HCT116 (cell line): ENCODE measurements around the gene GCN1. TPM values are rescaled to one million over a fixed set of nuclear protein-coding genes. Genes with fewer than 3 reads are reported as not detected.
"Not testable (repeated sequence)": the region's sequence is repeated elsewhere in the genome, so short reads cannot be mapped to it uniquely, and the experiment has no call there.

Source experiments
- ATAC-seq: fragments of 200-7000 bp; cut with Tn5 transposase; 2 replicates; pipeline ENCODE4 v1.9.1; 2020; ENCODE audit warnings: mild to moderate bottlenecking, moderate library complexity
- BruUV-seq: library from RNA; stranded (reverse); fragments of 400-500 nt; replicated peaks from 2 replicates; lab custom pipeline; 2021; lab: Mats Ljungman, UMichigan
- CTCF ChIA-PET: fragments of 300-600 bp; sonication (Branson Sonifier 250); formaldehyde crosslinking; loops from one replicate; lab custom pipeline; 2021; ENCODE audit warnings: antibody characterized with exemption; lab: Charles Lee
- POLR2A ChIA-PET: fragments of 300-600, 350-600 bp; sonication (Branson Sonifier 250); formaldehyde crosslinking; loops from one replicate; lab custom pipeline; 2021; ENCODE audit warnings: antibody characterized with exemption; lab: Charles Lee
- RAD21 ChIA-PET, 2 experiments: fragments of 300-600 bp; sonication (Branson Sonifier 250); formaldehyde crosslinking; loops; one replicate each; lab custom pipeline; 2023; ENCODE audit warnings: low total read pairs in 2 of 2; ENCODE audit not compliant: uncharacterized antibody in 2 of 2, unreplicated experiment in 2 of 2, low non-redundant PET in 1 of 2; lab: Charles Lee
- DNase-seq: peaks from one replicate; pipeline ENCODE4 v3.0.0-alpha.2; 2010; ENCODE audit warnings: low read depth, low spot score
- H2AFZ ChIP-seq: fragments of 200-600 bp; shearing (Covaris generic), sonication (generic); 2 replicates; pipeline ENCODE4 v1.6.1; 2017; ENCODE audit warnings: low read depth, mixed run types, mixed read lengths, antibody characterized with exemption, low read length; ENCODE audit not compliant: poor library complexity, severe bottlenecking
- H3K27ac ChIP-seq: 2 replicates; pipeline ENCODE4 v1.5.1; 2012; ENCODE audit warnings: low read depth, low read length
- H3K27me3 ChIP-seq: fragments of 200-600 bp; sonication (generic); 2 replicates; pipeline ENCODE4 v1.6.1; 2016; ENCODE audit warnings: mixed run types, low read length, mixed read lengths; ENCODE audit not compliant: insufficient read depth
- H3K36me3 ChIP-seq, 2 experiments: fragments of 200-500 bp in 1 of 2; fragments of 200-600 bp in 1 of 2; sonication (Bioruptor generic) in 1 of 2; sonication (generic) in 1 of 2; 2 replicates each; pipeline versions ENCODE4 v1.5.1 to v1.6.1; 2014 to 2016; ENCODE audit warnings: low read length in 2 of 2, inconsistent platforms in 1 of 2, mixed read lengths in 1 of 2, mixed run types in 1 of 2; ENCODE audit not compliant: insufficient read depth in 2 of 2, control insufficient read depth in 1 of 2
- H3K4me1 ChIP-seq, 2 experiments: fragments of 200-600 bp in 1 of 2; sonication (generic) in 1 of 2; 2 replicates each; pipeline versions ENCODE4 v1.5.1 to v1.6.1; 2012 to 2017; ENCODE audit warnings: low read length in 2 of 2, inconsistent platforms in 1 of 2, mild to moderate bottlenecking in 1 of 2, mixed read lengths in 1 of 2, mixed run types in 1 of 2, moderate library complexity in 1 of 2; ENCODE audit not compliant: insufficient read depth in 2 of 2, control insufficient read depth in 1 of 2
- H3K4me2 ChIP-seq: fragments of 200-600 bp; sonication (generic); 2 replicates; pipeline ENCODE4 v1.6.1; 2017; ENCODE audit warnings: mixed run types, low read length, mixed read lengths
- H3K4me3 ChIP-seq, 2 experiments: fragments of 200-600 bp in 1 of 2; sonication (generic) in 1 of 2; replicated peaks in 1 of 2; 2 replicates each; pipeline ENCODE4 v1.5.1; 2011 to 2016; ENCODE audit warnings: low read length in 2 of 2, control low read depth in 1 of 2, low read depth in 1 of 2, mild to moderate bottlenecking in 1 of 2, mixed read lengths in 1 of 2, mixed run types in 1 of 2
- H3K79me2 ChIP-seq: fragments of 200-600 bp; sonication (generic); 2 replicates; pipeline ENCODE4 v1.6.1; 2017; ENCODE audit warnings: mild to moderate bottlenecking, mixed run types, low read length, moderate library complexity, mixed read lengths; ENCODE audit not compliant: insufficient read depth
- H3K9ac ChIP-seq: fragments of 200-600 bp; sonication (generic); 2 replicates; pipeline ENCODE4 v1.6.1; 2016; ENCODE audit warnings: low read length, mixed read lengths
- H3K9me2 ChIP-seq: fragments of 200-600 bp; sonication (generic), shearing (Covaris generic); 2 replicates; pipeline ENCODE4 v1.6.1; 2017; ENCODE audit warnings: mixed run types, mild to moderate bottlenecking, moderate library complexity; ENCODE audit not compliant: insufficient read depth
- H3K9me3 ChIP-seq, 2 experiments: fragments of 200-500 bp in 1 of 2; fragments of 200-600 bp in 1 of 2; sonication (Bioruptor generic) in 1 of 2; sonication (generic) in 1 of 2; 2 replicates each; pipeline ENCODE4 v1.6.1; 2014 to 2017; ENCODE audit warnings: low read length in 2 of 2, mixed read lengths in 2 of 2, inconsistent platforms in 1 of 2, low read depth in 1 of 2, mild to moderate bottlenecking in 1 of 2, mixed run types in 1 of 2, moderate library complexity in 1 of 2; ENCODE audit not compliant: control insufficient read depth in 1 of 2, insufficient read depth in 1 of 2
- H4K20me1 ChIP-seq: fragments of 200-600 bp; sonication (generic), shearing (Covaris generic); 2 replicates; pipeline ENCODE4 v1.6.1; 2017; ENCODE audit warnings: mixed run types, mild to moderate bottlenecking, moderate library complexity; ENCODE audit not compliant: insufficient read depth
- ATF3 ChIP-seq: IDR thresholded peaks from 2 replicates; pipeline ENCODE4 v1.6.1; 2012
- CTCF ChIP-seq, 3 experiments: fragments of 200-600 bp in 1 of 3; sonication (generic) in 1 of 3; IDR thresholded peaks in 2 of 3; conservative IDR thresholded peaks in 1 of 3; 2 replicates each; pipeline ENCODE4 v1.5.1; 2012 to 2017; ENCODE audit warnings: low read depth in 2 of 3, low read length in 2 of 3, antibody characterized with exemption in 1 of 3, borderline replicate concordance in 1 of 3, control low read depth in 1 of 3, mild to moderate bottlenecking in 1 of 3, mixed read lengths in 1 of 3, mixed run types in 1 of 3, moderate library complexity in 1 of 3; ENCODE audit not compliant: insufficient read depth in 1 of 3
- ELF1 ChIP-seq: IDR thresholded peaks from 2 replicates; pipeline ENCODE4 v1.6.1; 2012; ENCODE audit warnings: low read depth, borderline replicate concordance
- POLR2A ChIP-seq: IDR thresholded peaks from 2 replicates; pipeline ENCODE4 v1.7.0; 2011; ENCODE audit warnings: borderline replicate concordance; ENCODE audit not compliant: insufficient read depth, insufficient read length; ENCODE audit errors: extremely low read depth
- SP1 ChIP-seq: IDR thresholded peaks from 2 replicates; pipeline ENCODE4 v1.6.1; 2012; ENCODE audit warnings: low read depth
- SRF ChIP-seq: IDR thresholded peaks from 2 replicates; pipeline ENCODE4 v1.6.1; 2012; ENCODE audit warnings: low read depth
- intact Hi-C: fragments of 100-400 bp; cut with micrococcal nuclease; formaldehyde crosslinking; loops from 2 replicates; pipeline ENCODE4 v1.10.0; 2022
- total RNA-seq: library from RNA; stranded (reverse); gene quantifications from one replicate; pipeline ENCODE4 v1.2.1, GENCODE V29; 2021; ENCODE audit not compliant: unreplicated experiment

GCN1 gene
- total RNA-seq, 1 experiment from 2014 or later = 184 TPM

- Histone ChIP-seq H3K4me3 (no peak overlapping the region), H3K9me3 (no peaks in the 10 kb centered on the region), H3K9me2 (no peaks in the 10 kb centered on the region), H3K4me2 (no peak overlapping the region), H4K20me1 (no peaks in the 10 kb centered on the region), H3K27ac (no peak overlapping the region), H3K4me1 (no peaks in the 10 kb centered on the region), H3K79me2 (no peaks in the 10 kb centered on the region), H3K27me3 (no peaks in the 10 kb centered on the region), H3K9ac (no peak overlapping the region), H2AFZ (no peak overlapping the region), H3K36me3 (peaks cover 37 to 41% of the 10 kb centered on the region in 2 experiments; a peak in 3 of 4 replicates)
- ChIA-PET RAD21 (no interaction called here), POLR2A (no interaction called here), CTCF (no interaction called here)
- TF ChIP-seq SP1 (no peak), ELF1 (no peak), SRF (no peak), POLR2A (no peak), ATF3 (no peak), CTCF (IDR thresholded peaks at IDR 0.05 in 2 of 3, conservative IDR thresholded peaks at IDR 0.05 in 1 of 3; ENCODE audit: borderline replicate concordance in 1 of 3, insufficient read depth in 1 of 3, low read depth in 2 of 3, low read length in 2 of 3) (no peak)
- intact Hi-C loops = no loop called here
- BruUV-seq = no TSS peak
- DNase-seq = no peak
- no peak for ATAC-seq
Measured at GRCh38 chr12:120213758-120214157, 19.2 kb upstream of the GCN1 start.

GRCh38 chr12:120213182-120213581 is 18.7 kb upstream of the GCN1 start:
- H3K4me2 ChIP-seq, H2AFZ ChIP-seq, H3K4me1 ChIP-seq, H3K27ac ChIP-seq, RAD21 ChIA-PET, H3K9me3 ChIP-seq, H3K4me3 ChIP-seq, ATAC-seq, H3K9ac ChIP-seq, DNase-seq, H4K20me1 ChIP-seq, H3K9me2 ChIP-seq, H3K79me2 ChIP-seq, BruUV-seq, CTCF ChIA-PET, intact Hi-C loops, H3K27me3 ChIP-seq: not testable (repeated sequence)
- H3K36me3 ChIP-seq = peaks cover 33 to 41% of the 10 kb centered on the region in 2 experiments; a peak in 3 of 4 replicates
- POLR2A ChIA-PET = interaction anchor here (0.6 to 0.9 kb wide), 2 partner anchors 74 to 77 kb away, joined by 3 read pairs; no protein-coding TSS in a partner anchor
